SKM-1 (cell line): ENCODE data around the gene PCDH9.

Experiments used
- DNase-seq: peaks from one replicate; lab custom pipeline; 2025; ENCODE audit not compliant: unreplicated experiment; lab: John Stamatoyannopoulos, UW

Gene PCDH9

DNA sequence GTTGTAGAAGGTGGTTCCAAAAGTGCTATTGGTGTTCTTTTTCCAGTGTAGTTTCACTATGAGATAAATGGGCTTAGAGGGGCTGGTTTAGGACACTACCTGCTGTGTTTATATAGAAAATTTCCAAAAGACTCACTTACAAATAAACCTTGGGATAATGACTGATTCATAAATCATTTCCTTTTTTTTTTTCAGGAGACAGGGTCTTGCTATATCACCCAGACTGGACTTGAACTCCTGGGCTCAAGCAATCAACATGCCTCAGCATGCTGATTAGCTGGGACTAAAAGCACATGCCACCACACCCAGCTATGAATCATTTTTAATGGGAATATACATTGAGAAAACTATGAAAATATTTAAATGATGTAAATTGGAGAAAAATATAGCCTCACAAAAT is 376.6 kb downstream of the PCDH9 start:
- no peak for DNase-seq

- DNase-seq = no peak
Observed at GRCh38 chr13:66849706-66850105, 380.4 kb downstream of the PCDH9 start.

GRCh38 chr13:66847541-66847940 is 382.6 kb downstream of the PCDH9 start:
- no peak for DNase-seq

DNA sequence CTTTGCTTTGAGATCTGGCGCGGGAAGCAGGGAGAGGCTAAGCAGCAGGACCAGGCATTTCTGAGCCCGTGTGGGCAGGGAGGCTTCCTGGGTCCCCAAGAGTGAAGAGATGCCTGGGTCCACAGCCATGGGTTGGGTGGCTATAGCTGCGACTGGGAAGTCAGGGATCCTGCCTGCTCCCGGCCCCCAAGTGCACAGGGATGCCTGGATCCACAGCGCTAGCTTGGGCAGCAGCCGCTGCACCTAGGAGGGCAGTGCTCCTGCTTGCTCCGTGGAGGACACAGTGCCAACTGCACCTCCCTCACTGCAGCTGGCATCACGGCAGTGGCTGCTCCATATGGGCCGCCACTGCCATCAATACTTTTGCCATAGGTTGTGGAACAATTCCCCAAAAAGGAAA is 384.7 kb downstream of the PCDH9 start:
- DNase-seq = no peak

DNA sequence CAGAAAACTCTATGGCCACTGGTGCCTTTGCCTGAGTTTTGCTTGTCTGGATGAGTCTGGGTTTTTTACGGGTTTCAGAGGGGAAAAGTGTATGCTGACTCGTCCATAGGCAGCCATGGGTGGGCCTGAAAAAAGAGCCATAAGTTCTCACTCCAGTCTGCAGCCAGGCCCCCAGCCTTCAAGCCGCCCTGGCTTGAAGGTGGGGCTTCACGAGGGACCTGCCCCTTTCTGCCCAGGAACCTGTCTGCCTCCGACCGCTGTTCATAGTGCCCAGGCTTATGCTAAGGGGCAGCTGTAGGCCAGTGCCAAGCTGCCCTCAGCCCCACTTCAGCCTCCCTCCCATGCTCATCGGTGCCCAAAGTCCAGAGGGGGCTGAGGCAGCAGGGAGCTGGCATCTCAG is 385.2 kb downstream of the PCDH9 start:
- no peak for DNase-seq

GRCh38 chr13:66842766-66843165 is 387.4 kb downstream of the PCDH9 start:
- no peak for DNase-seq

GRCh38 chr13:66840621-66841020 is 389.5 kb downstream of the PCDH9 start:
- DNase-seq = no peak

DNA sequence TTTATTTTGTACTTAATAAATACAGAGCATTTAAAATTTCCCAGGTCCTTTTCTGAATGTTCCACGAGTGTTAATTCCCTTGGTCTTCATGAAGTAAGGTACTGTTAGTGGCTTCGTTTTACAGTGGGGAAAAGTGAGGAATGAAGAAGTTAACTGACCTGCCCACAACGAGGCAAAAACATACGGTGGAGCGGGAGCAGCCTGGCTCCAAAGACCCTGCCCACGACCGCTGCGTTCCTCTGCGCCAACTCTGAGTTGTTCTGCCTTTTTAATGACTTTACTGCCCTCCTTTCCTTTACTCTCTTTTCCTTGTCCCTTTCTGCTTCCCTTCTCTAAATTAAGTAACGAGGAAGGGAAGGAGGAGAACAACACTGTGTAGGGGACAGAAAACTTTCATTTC is 392.9 kb downstream of the PCDH9 start:
- no peak for DNase-seq

- no peak for DNase-seq
Observed at GRCh38 chr13:66835040-66835628, 395.0 kb downstream of the PCDH9 start.

- no peak for DNase-seq
Observed at GRCh38 chr13:66830940-66831716, 399.0 kb downstream of the PCDH9 start.

- no peak for DNase-seq
Observed at GRCh38 chr13:66829803-66830202, 400.3 kb downstream of the PCDH9 start.

GRCh38 chr13:66826398-66826797 is 403.7 kb downstream of the PCDH9 start:
- no peak for DNase-seq

- no peak for DNase-seq
Observed at GRCh38 chr13:66821551-66821950, 408.6 kb downstream of the PCDH9 start.

DNA sequence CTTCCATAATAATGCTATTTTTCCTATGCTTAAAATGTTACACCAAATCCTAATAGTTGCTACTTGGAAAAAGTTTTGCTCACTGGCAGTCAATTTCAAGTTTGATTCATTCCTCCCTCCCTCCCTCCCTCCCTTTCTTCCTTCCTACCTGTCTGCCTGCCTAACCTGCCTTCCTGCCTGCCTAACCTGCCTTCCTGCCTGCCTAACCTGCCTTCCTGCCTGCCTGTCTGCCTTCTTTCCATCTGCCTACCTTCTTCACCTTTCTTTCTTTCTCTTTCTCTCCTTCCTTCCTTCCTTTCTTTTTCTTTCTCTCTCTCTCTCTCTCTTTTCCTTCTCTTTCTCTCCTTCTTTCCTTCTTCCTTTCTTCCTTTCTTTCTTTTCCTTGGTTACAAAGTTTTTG is 418.7 kb downstream of the PCDH9 start:
- no peak for DNase-seq

GRCh38 chr13:66809485-66809884 is 420.7 kb downstream of the PCDH9 start:
- DNase-seq = no peak

DNA sequence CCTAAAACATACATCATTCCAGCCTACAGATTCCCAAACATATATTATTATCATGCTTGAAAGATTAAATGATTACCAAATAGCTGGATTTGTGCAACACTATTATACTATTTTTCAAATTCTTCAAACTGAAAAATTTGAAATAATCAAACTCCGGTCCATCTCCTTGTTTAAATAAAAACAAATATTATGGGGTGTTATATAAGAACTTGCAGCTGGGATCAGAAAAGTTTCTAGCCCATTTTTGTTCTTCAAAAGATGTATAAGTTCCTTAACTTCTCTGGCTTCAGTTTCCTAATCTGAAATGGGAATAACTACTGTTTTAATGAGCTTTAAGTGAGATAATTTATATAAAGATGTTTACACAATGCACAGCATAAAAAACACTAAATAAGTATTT is 422.9 kb downstream of the PCDH9 start:
- DNase-seq = no peak

DNA sequence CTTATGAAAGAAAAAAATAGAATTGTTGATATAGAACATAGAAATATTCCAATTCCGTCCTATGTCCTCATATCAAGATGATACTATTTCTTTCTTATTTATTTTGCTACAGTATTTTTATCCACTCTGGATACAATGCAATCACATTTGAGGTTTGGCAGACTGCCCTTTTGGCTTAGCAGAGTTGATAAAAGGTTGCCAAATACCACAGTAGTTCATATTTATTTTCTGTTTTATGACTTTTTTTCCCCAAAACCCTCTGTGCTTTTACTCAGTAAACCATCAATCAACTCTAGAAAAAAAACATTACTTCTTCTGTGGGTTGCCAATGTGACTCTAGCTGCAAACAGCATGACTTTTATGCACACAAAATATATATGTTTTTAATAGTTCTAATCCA is 424.5 kb downstream of the PCDH9 start:
- DNase-seq = no peak

DNA sequence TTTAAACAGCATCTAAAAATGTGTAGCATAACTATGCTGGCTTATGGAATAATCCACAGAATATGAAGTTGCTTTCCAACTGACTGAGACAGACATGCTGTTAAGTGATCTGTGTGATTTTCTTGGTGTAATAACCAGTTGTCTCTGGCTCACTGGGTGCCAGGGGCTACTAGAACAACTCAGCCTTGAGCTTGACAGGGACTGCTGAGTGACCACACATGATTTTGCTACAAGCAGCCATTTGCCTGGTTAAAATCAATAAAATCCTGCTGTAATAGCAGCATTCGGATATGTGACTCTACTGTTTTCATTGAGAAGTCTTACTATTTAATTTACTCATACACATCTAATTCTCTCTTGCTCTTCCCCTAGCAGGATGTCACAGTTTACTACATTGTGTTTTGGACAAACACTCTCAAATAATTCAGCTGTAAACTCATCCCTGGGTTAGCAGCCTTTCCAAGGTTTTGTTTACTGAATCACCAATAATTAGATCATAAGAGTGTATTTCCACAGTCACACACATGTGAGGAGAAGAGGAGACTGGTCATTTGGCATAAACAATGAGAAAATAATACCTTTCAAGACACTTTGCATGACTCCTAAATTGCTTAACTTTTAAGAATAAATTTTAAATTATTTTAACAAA is 426.2 kb downstream of the PCDH9 start:
- DNase-seq = no peak

- DNase-seq = no peak
Observed at GRCh38 chr13:66803013-66803807, 426.9 kb downstream of the PCDH9 start.

GRCh38 chr13:66795636-66796035 is 434.5 kb downstream of the PCDH9 start:
- no peak for DNase-seq

- no peak for DNase-seq
Observed at GRCh38 chr13:66794340-66795031, 435.6 kb downstream of the PCDH9 start.
